Kidney tubule cell (primary cell): ENCODE data around the gene KLHL29.

Experiments
- DNase-seq: peaks from one replicate; pipeline ENCODE4 v3.0.0-alpha.2; 2018; ENCODE audit warnings: low spot score

KLHL29 gene

GRCh38 chr2:23697256-23698075 lies 312.5 kb downstream of the KLHL29 start:
- no peak for DNase-seq

- no peak for DNase-seq
Observed at GRCh38 chr2:23698116-23698693, 313.2 kb downstream of the KLHL29 start.

- no peak for DNase-seq
Observed at GRCh38 chr2:23698721-23699579, 314.0 kb downstream of the KLHL29 start.

- DNase-seq, result no peak
Observed at GRCh38 chr2:23699580-23699925, 314.6 kb downstream of the KLHL29 start.

- no peak for DNase-seq
Observed at GRCh38 chr2:23700627-23701026, 315.6 kb downstream of the KLHL29 start.

GRCh38 chr2:23703037-23703582 lies 318.1 kb downstream of the KLHL29 start:
- no peak for DNase-seq

- no peak for DNase-seq
Observed at GRCh38 chr2:23703583-23704385, 318.8 kb downstream of the KLHL29 start.

GRCh38 chr2:23705771-23706612 lies 321.0 kb downstream of the KLHL29 start:
- no peak for DNase-seq

- no peak for DNase-seq
Observed at GRCh38 chr2:23706613-23707078, 321.7 kb downstream of the KLHL29 start.

GRCh38 chr2:23707096-23707495 lies 322.1 kb downstream of the KLHL29 start:
- DNase-seq, result no peak

- DNase-seq, result no peak
Observed at GRCh38 chr2:23708771-23709170, 323.8 kb downstream of the KLHL29 start.

GRCh38 chr2:23709311-23709710 lies 324.3 kb downstream of the KLHL29 start:
- no peak for DNase-seq

- DNase-seq, result no peak
Observed at GRCh38 chr2:23711979-23712755, 327.2 kb downstream of the KLHL29 start.

- no peak for DNase-seq
Observed at GRCh38 chr2:23712756-23713151, 327.8 kb downstream of the KLHL29 start.

- DNase-seq, result no peak
Observed at GRCh38 chr2:23713351-23713750, 328.4 kb downstream of the KLHL29 start.

GRCh38 chr2:23718931-23719700 lies 334.1 kb downstream of the KLHL29 start:
- no peak for DNase-seq

- DNase-seq, result peak; percentile 6
Observed at GRCh38 chr2:23719716-23720115, 334.7 kb downstream of the KLHL29 start.

- peak; percentile 9 for DNase-seq
Observed at GRCh38 chr2:23720705-23721453, 335.9 kb downstream of the KLHL29 start.
